GM12878 (cell line): ENCODE measurements around the gene ARPP21. TPM values are rescaled to one million over a fixed set of nuclear protein-coding genes. Genes with fewer than 3 reads are reported as not detected.

ENCODE experiments used
- ATAC-seq: fragments of 200-7000 bp; cut with Tn5 transposase; 3 replicates; pipeline ENCODE4 v1.9.1; 2020; ENCODE audit warnings: mild to moderate bottlenecking, moderate library complexity
- BruUV-seq: library from RNA; stranded (reverse); fragments of 400-500 nt; replicated peaks from 2 replicates; lab custom pipeline; 2021; lab: Mats Ljungman, UMichigan
- CTCF ChIA-PET: fragments of 300-600 bp; sonication (Branson Sonifier 250); formaldehyde crosslinking; extraction: SDS; loops from one replicate; lab custom pipeline; 2021; ENCODE audit warnings: inconsistent platforms; lab: Yijun Ruan, JAX
- POLR2A ChIA-PET: fragments of 350-600 bp; formaldehyde crosslinking; extraction: SDS; loops from one replicate; lab custom pipeline; 2021; ENCODE audit warnings: inconsistent platforms; lab: Charles Lee
- RAD21 ChIA-PET: fragments of 300-600 bp; sonication (Branson Sonifier 250); formaldehyde crosslinking; loops from one replicate; lab custom pipeline; 2023; ENCODE audit warnings: antibody characterized with exemption; ENCODE audit not compliant: unreplicated experiment; lab: Charles Lee
- SMC1A ChIA-PET: fragments of 300-600 bp; sonication (Branson Sonifier 250); formaldehyde crosslinking; loops from one replicate; lab custom pipeline; 2023; ENCODE audit not compliant: unreplicated experiment, uncharacterized antibody; lab: Charles Lee
- DNase-seq: peaks from one replicate; pipeline ENCODE4 v3.0.0-alpha.2; 2011; ENCODE audit warnings: low read depth, low spot score
- FAIRE-seq: peaks from 3 replicates; lab custom pipeline; 2011; peaks lifted over from hg19 to GRCh38; lab: Jason Lieb, UNC
- H2AFZ ChIP-seq: 2 replicates; pipeline ENCODE4 v1.6.0; 2011; ENCODE audit warnings: low read depth, low read length, control low read depth; ENCODE audit not compliant: control insufficient read depth
- H3K27ac ChIP-seq: 2 replicates; pipeline ENCODE4 v1.5.1; 2011; ENCODE audit warnings: control low read depth; ENCODE audit not compliant: control insufficient read depth, insufficient read depth
- H3K27me3 ChIP-seq, 2 experiments: replicated peaks in 1 of 2; 2 replicates each; pipeline versions ENCODE4 v1.6.0 to v1.6.1; 2011; ENCODE audit warnings: low read length in 1 of 2; ENCODE audit not compliant: control insufficient read depth in 2 of 2, insufficient read depth in 2 of 2
- H3K36me3 ChIP-seq, 2 experiments: 2 replicates each; pipeline ENCODE4 v1.5.1; 2011; ENCODE audit warnings: low read length in 1 of 2; ENCODE audit not compliant: control insufficient read depth in 2 of 2, insufficient read depth in 2 of 2
- H3K4me1 ChIP-seq: 2 replicates; pipeline ENCODE4 v1.6.1; 2011; ENCODE audit warnings: mild to moderate bottlenecking, low read length, moderate library complexity, mixed read lengths; ENCODE audit not compliant: control insufficient read depth, insufficient read depth
- H3K4me2 ChIP-seq: 2 replicates; pipeline ENCODE4 v1.6.0; 2011; ENCODE audit warnings: control low read depth; ENCODE audit not compliant: control insufficient read depth, insufficient read depth
- H3K4me3 ChIP-seq: fragments of 200-600 bp; sonication (generic); 2 replicates; pipeline ENCODE4 v1.5.1; 2016
- H3K79me2 ChIP-seq: 2 replicates; pipeline ENCODE4 v1.6.0; 2011; ENCODE audit warnings: low read length; ENCODE audit not compliant: control insufficient read depth, insufficient read depth
- H3K9ac ChIP-seq: 2 replicates; pipeline ENCODE4 v1.8.0; 2011; ENCODE audit warnings: low read length, control low read depth, mixed read lengths; ENCODE audit not compliant: control insufficient read depth, insufficient read depth
- H3K9me3 ChIP-seq: replicated peaks from 3 replicates; pipeline ENCODE4 v1.5.1; 2011; ENCODE audit warnings: mild to moderate bottlenecking, low read length; ENCODE audit not compliant: control insufficient read depth, insufficient read depth
- H4K20me1 ChIP-seq: 2 replicates; pipeline ENCODE4 v1.6.0; 2011; ENCODE audit not compliant: control insufficient read depth, insufficient read depth
- BMI1 ChIP-seq: fragments of 450-650 bp; IDR thresholded peaks from 2 replicates; pipeline ENCODE4 v1.6.1; 2016; ENCODE audit warnings: mild to moderate bottlenecking, moderate library complexity, borderline replicate concordance
- CBX5 ChIP-seq: sonication (generic); IDR thresholded peaks from 2 replicates; pipeline ENCODE4 v1.6.1; 2016; ENCODE audit warnings: low read depth, moderate library complexity, mild to moderate bottlenecking, inconsistent platforms
- DPF2 ChIP-seq: fragments of 450-650 bp; IDR thresholded peaks from 2 replicates; pipeline ENCODE4 v1.6.1; 2017; ENCODE audit warnings: mild to moderate bottlenecking
- KLF5 ChIP-seq: fragments of 450-650 bp; IDR thresholded peaks from 2 replicates; pipeline ENCODE4 v1.6.1; 2014; ENCODE audit warnings: mild to moderate bottlenecking; ENCODE audit not compliant: partially characterized antibody
- NR2F1 ChIP-seq: fragments of 450-650 bp; conservative IDR thresholded peaks from 2 replicates; pipeline ENCODE4 v1.6.1; 2017; ENCODE audit warnings: mild to moderate bottlenecking
- RB1 ChIP-seq: fragments of 450-650 bp; formaldehyde crosslinking; IDR thresholded peaks from 2 replicates; pipeline ENCODE4 v1.6.1; 2017; ENCODE audit warnings: mild to moderate bottlenecking, borderline replicate concordance
- SIN3A ChIP-seq: IDR thresholded peaks from 2 replicates; pipeline ENCODE4 v1.6.1; 2012; ENCODE audit warnings: low read depth, low read length, improper control_type of control experiment
- YY1 ChIP-seq: IDR thresholded peaks from 2 replicates; pipeline ENCODE4 v1.6.1; 2011; ENCODE audit warnings: low read depth, mild to moderate bottlenecking, low read length
- ZNF207 ChIP-seq: fragments of 450-650 bp; IDR thresholded peaks from 2 replicates; pipeline ENCODE4 v1.6.1; 2014; ENCODE audit warnings: antibody characterized with exemption, mild to moderate bottlenecking, borderline replicate concordance
- WGBS: methylation state at CpG from one replicate; pipeline ENCODE4 v1.1.6; 2016; ENCODE audit warnings: low lambda C conversion rate; ENCODE audit not compliant: insufficient replicate concordance, insufficient coverage; ENCODE audit errors: missing lambda C conversion rate; 5-methylcytosine and 5-hydroxymethylcytosine counted together
- in situ Hi-C: fragments of 300-500 bp; cut with MboI; formaldehyde crosslinking; loops from 9 replicates; pipeline ENCODE4 v1.14.3; 2018; ENCODE audit warnings: mixed read lengths
- intact Hi-C: fragments of 100-400 bp; cut with micrococcal nuclease; formaldehyde crosslinking; loops from one replicate; pipeline ENCODE4 v1.14.2; 2022; ENCODE audit not compliant: unreplicated experiment
- polyA plus RNA-seq, 11 experiments: library from polyadenylated mRNA; depleted of rRNA in 4 of 11; unstranded in 6 of 11; stranded (reverse) in 5 of 11; fragments of >200 nt; fragmentation: Nextera tagmentation in 4 of 11; fragmentation: Illumina TruSeq in 1 of 11; extraction: Ambion mirVana in 4 of 11; extraction: Trizol in 1 of 11; gene quantifications; 1 replicate in 1 of 11; 2 replicates in 10 of 11; pipeline versions ENCODE4 v1.2.1 to v1.2.3, GENCODE V29; 2011 to 2016; ENCODE audit warnings: inconsistent platforms in 2 of 11, missing spikeins in 2 of 11, low read depth in 1 of 11
- total RNA-seq, 4 experiments: library from RNA; depleted of rRNA in 3 of 4; stranded (reverse); fragments of >200 nt in 3 of 4; fragmentation: Illumina TruSeq in 1 of 4; extraction: Trizol in 1 of 4; gene quantifications; 2 replicates each; pipeline versions ENCODE4 v1.2.1 to v1.2.3, GENCODE V29; 2013 to 2021
- TF ChIP-seq, protein P1 (sequence below): IDR thresholded peaks from 2 replicates; pipeline ENCODE4 v1.6.1; 2012; ENCODE audit warnings: improper control_type of control experiment, low read depth, low read length; ENCODE audit not compliant: insufficient replicate concordance
- TF ChIP-seq, protein P2 (sequence below): fragments of 150-350 bp; IDR thresholded peaks from 2 replicates; pipeline ENCODE4 v1.6.1; 2014; ENCODE audit warnings: mild to moderate bottlenecking, low read depth, low read length

ARPP21 gene
- total and polyA plus RNA-seq, 10 of the 15 experiments (the other 5 are each of a cell fraction or from before 2014, with no cell fraction given), result not detected

GRCh38 chr3:35743218-35743617 is 103.9 kb downstream of the ARPP21 start:
- no peak for FAIRE-seq
- H3K4me3 ChIP-seq, result no peak overlapping the region
- H2AFZ ChIP-seq, result no peak overlapping the region
- no TSS peak for BruUV-seq
- CTCF ChIA-PET, result no interaction called here
- H3K27ac ChIP-seq, result no peak overlapping the region
- H3K36me3 ChIP-seq, result no peaks in the 10 kb centered on the region
- H4K20me1 ChIP-seq, result no peaks in the 10 kb centered on the region
- no peaks in the 10 kb centered on the region for H3K9me3 ChIP-seq
- 2% methylated on average over 5 of the region's 5 CpGs for WGBS
- POLR2A ChIA-PET, result no interaction called here
- intact Hi-C loops (no loop called here), in situ Hi-C loops (no loop called here)
- no peaks in the 10 kb centered on the region for H3K79me2 ChIP-seq
- no peak overlapping the region for H3K4me2 ChIP-seq
- no peak overlapping the region for H3K9ac ChIP-seq
- H3K27me3 ChIP-seq, result no peaks in the 10 kb centered on the region; a peak in 1 of 4 replicates
- SMC1A ChIA-PET, result no interaction called here
- ATAC-seq, result no peak
- H3K4me1 ChIP-seq, result no peaks in the 10 kb centered on the region
- RAD21 ChIA-PET, result no interaction called here
- TF ChIP-seq YY1, result no peak
- no peak for TF ChIP-seq BMI1
- no peak for TF ChIP-seq SIN3A
- no peak for TF ChIP-seq DPF2
- TF ChIP-seq, protein P1, sequence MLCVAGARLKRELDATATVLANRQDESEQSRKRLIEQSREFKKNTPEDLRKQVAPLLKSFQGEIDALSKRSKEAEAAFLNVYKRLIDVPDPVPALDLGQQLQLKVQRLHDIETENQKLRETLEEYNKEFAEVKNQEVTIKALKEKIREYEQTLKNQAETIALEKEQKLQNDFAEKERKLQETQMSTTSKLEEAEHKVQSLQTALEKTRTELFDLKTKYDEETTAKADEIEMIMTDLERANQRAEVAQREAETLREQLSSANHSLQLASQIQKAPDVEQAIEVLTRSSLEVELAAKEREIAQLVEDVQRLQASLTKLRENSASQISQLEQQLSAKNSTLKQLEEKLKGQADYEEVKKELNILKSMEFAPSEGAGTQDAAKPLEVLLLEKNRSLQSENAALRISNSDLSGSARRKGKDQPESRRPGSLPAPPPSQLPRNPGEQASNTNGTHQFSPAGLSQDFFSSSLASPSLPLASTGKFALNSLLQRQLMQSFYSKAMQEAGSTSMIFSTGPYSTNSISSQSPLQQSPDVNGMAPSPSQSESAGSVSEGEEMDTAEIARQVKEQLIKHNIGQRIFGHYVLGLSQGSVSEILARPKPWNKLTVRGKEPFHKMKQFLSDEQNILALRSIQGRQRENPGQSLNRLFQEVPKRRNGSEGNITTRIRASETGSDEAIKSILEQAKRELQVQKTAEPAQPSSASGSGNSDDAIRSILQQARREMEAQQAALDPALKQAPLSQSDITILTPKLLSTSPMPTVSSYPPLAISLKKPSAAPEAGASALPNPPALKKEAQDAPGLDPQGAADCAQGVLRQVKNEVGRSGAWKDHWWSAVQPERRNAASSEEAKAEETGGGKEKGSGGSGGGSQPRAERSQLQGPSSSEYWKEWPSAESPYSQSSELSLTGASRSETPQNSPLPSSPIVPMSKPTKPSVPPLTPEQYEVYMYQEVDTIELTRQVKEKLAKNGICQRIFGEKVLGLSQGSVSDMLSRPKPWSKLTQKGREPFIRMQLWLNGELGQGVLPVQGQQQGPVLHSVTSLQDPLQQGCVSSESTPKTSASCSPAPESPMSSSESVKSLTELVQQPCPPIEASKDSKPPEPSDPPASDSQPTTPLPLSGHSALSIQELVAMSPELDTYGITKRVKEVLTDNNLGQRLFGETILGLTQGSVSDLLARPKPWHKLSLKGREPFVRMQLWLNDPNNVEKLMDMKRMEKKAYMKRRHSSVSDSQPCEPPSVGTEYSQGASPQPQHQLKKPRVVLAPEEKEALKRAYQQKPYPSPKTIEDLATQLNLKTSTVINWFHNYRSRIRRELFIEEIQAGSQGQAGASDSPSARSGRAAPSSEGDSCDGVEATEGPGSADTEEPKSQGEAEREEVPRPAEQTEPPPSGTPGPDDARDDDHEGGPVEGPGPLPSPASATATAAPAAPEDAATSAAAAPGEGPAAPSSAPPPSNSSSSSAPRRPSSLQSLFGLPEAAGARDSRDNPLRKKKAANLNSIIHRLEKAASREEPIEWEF, result no peak
- TF ChIP-seq ZNF207, result no peak
- TF ChIP-seq CBX5, result no peak
- TF ChIP-seq KLF5, result no peak
- no peak for TF ChIP-seq NR2F1
- TF ChIP-seq, protein P2, sequence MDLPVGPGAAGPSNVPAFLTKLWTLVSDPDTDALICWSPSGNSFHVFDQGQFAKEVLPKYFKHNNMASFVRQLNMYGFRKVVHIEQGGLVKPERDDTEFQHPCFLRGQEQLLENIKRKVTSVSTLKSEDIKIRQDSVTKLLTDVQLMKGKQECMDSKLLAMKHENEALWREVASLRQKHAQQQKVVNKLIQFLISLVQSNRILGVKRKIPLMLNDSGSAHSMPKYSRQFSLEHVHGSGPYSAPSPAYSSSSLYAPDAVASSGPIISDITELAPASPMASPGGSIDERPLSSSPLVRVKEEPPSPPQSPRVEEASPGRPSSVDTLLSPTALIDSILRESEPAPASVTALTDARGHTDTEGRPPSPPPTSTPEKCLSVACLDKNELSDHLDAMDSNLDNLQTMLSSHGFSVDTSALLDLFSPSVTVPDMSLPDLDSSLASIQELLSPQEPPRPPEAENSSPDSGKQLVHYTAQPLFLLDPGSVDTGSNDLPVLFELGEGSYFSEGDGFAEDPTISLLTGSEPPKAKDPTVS, result no peak
- TF ChIP-seq RB1, result no peak
- TF ChIP-seq, all 136 proteins: peak for 0
- no peak for DNase-seq
